Measurements from ENCODE around the gene PTPRS.

PTPRS gene

DNA sequence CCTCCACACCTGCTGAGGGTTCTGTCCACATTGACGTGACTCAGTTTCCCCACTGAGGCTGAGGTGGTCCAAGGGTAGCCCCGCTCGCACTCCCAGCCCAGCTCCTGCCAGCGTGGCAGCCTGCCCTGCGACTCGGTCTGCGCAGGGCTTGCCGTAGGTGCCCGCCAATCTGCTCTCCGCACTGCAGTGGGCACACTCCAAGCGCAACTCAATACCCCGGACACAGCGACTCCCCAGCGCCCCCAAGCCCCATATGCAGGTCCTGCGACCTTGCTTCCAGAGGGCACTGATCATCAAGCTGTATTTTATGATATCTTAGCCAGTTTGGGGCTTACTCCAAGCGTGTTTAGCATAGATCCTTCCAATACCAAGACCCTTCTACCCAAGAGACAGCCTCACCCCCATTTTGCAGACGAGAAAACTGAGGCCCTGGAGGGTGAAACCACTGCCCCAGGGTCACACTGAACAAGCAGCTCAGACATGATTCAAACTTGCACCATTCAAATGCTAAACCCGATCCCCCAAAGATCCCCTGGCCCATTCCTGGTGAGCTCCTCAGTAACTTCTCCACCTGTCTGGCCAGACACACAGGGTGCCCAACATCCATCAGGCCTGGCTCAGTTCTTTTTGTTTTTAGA lies 13.5 kb downstream of the PTPRS start:
- H2AFZ ChIP-seq (ENCODE audit: low read depth, low read length): no peak overlapping the region
- no peak overlapping the region for H3K9ac ChIP-seq (ENCODE audit: low read depth, low read length)
- no peaks in the 10 kb centered on the region for H3K36me3 ChIP-seq (ENCODE audit: insufficient read depth, low read length)
- no peaks in the 10 kb centered on the region for H3K27me3 ChIP-seq (ENCODE audit: insufficient read depth, low read length, poor library complexity)
- TF ChIP-seq, protein P1, sequence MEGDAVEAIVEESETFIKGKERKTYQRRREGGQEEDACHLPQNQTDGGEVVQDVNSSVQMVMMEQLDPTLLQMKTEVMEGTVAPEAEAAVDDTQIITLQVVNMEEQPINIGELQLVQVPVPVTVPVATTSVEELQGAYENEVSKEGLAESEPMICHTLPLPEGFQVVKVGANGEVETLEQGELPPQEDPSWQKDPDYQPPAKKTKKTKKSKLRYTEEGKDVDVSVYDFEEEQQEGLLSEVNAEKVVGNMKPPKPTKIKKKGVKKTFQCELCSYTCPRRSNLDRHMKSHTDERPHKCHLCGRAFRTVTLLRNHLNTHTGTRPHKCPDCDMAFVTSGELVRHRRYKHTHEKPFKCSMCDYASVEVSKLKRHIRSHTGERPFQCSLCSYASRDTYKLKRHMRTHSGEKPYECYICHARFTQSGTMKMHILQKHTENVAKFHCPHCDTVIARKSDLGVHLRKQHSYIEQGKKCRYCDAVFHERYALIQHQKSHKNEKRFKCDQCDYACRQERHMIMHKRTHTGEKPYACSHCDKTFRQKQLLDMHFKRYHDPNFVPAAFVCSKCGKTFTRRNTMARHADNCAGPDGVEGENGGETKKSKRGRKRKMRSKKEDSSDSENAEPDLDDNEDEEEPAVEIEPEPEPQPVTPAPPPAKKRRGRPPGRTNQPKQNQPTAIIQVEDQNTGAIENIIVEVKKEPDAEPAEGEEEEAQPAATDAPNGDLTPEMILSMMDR (IDR thresholded peaks at IDR 0.05; ENCODE audit: borderline replicate concordance, extremely low read depth, low read length, poor library complexity, severe bottlenecking): no peak
- TF ChIP-seq EZH2 (IDR thresholded peaks at IDR 0.05; ENCODE audit: borderline replicate concordance, low read depth, low read length, severe bottlenecking): no peak
- H3K27ac ChIP-seq (ENCODE audit: low read length): no peak overlapping the region
- no peak overlapping the region for H3K4me2 ChIP-seq (ENCODE audit: insufficient read depth, low read length)
- ATAC-seq (ENCODE audit: insufficient read depth, low read depth) (no peak), DNase-seq (no peak)
- H3K4me1 ChIP-seq (ENCODE audit: insufficient read depth, low read length): no peaks in the 10 kb centered on the region
- H3K4me3 ChIP-seq (ENCODE audit: low read depth in 1 of 2, low read length in 2 of 2): no peak overlapping the region
- H3K9me3 ChIP-seq (ENCODE audit: insufficient read depth, low read length, severe bottlenecking): no peaks in the 10 kb centered on the region
- no peaks in the 10 kb centered on the region for H3K79me2 ChIP-seq (ENCODE audit: insufficient read depth, low read length)
- no peaks in the 10 kb centered on the region for H4K20me1 ChIP-seq (ENCODE audit: insufficient read depth, low read length)

DNA sequence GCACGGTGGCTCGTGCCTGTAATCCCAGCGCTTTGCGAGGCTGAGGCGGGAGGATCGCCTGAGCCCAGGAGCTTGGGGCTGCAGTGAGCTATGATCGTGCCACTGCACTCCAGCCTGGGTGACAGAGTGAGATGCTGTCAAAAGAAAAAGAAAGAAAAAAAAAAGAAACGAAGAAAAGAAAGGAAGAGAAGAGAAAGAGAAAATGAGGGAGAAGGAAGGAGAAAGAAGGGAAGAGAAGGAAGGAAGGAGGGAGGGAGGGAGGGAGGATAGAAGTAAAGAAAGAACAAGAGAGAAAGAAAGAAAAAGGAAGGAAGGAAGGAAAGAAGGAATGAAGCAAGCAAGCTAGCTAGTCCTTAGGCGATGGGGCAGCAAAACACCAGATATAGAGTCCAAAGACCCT lies 14.1 kb downstream of the PTPRS start:
- Histone ChIP-seq H4K20me1 (ENCODE audit: insufficient read depth, low read length) (no peaks in the 10 kb centered on the region), H3K27ac (ENCODE audit: low read length) (no peak overlapping the region), H3K9ac (ENCODE audit: low read depth, low read length) (no peak overlapping the region), H3K9me3 (ENCODE audit: insufficient read depth, low read length, severe bottlenecking) (no peaks in the 10 kb centered on the region), H2AFZ (ENCODE audit: low read depth, low read length) (no peak overlapping the region), H3K27me3 (ENCODE audit: insufficient read depth, low read length, poor library complexity) (no peaks in the 10 kb centered on the region), H3K79me2 (ENCODE audit: insufficient read depth, low read length) (no peaks in the 10 kb centered on the region), H3K4me2 (ENCODE audit: insufficient read depth, low read length) (no peak overlapping the region), H3K4me3 (ENCODE audit: low read depth in 1 of 2, low read length in 2 of 2) (no peak overlapping the region), H3K36me3 (ENCODE audit: insufficient read depth, low read length) (no peaks in the 10 kb centered on the region), H3K4me1 (ENCODE audit: insufficient read depth, low read length) (no peaks in the 10 kb centered on the region)
- ATAC-seq (ENCODE audit: insufficient read depth, low read depth) (no peak), DNase-seq (no peak)
- TF ChIP-seq EZH2 (IDR thresholded peaks at IDR 0.05; ENCODE audit: borderline replicate concordance, low read depth, low read length, severe bottlenecking): no peak
- TF ChIP-seq, protein P1 (IDR thresholded peaks at IDR 0.05; ENCODE audit: borderline replicate concordance, extremely low read depth, low read length, poor library complexity, severe bottlenecking): no peak

DNA sequence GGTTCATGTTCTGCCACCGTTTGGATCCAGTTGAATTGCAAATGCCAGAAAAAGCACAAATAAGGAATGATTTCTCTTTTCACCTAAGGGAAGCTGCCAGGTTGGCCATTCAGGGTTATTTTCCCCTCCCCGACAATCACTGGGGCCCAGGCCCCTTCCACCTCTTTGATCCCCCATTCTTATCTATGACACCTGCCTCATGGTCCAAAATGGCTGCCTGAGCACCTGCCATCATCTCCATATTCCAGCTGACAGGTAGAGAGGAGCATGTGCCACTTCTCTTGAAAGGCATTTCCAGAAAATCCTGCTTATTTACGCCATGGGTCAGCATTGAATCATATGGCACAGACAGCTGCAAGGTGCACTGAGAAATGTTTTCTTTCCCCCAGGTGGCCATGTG lies 15.7 kb downstream of the PTPRS start:
- TF ChIP-seq, protein P1 (IDR thresholded peaks at IDR 0.05; ENCODE audit: borderline replicate concordance, extremely low read depth, low read length, poor library complexity, severe bottlenecking): no peak
- no peak for TF ChIP-seq EZH2 (IDR thresholded peaks at IDR 0.05; ENCODE audit: borderline replicate concordance, low read depth, low read length, severe bottlenecking)
- H3K27ac ChIP-seq (ENCODE audit: low read length): no peak overlapping the region
- DNase-seq: no peak
- no peaks in the 10 kb centered on the region for H3K9me3 ChIP-seq (ENCODE audit: insufficient read depth, low read length, severe bottlenecking)
- no peak for ATAC-seq (ENCODE audit: insufficient read depth, low read depth)
- H2AFZ ChIP-seq (ENCODE audit: low read depth, low read length): no peak overlapping the region
- H3K36me3 ChIP-seq (ENCODE audit: insufficient read depth, low read length): no peaks in the 10 kb centered on the region
- H3K79me2 ChIP-seq (ENCODE audit: insufficient read depth, low read length): no peaks in the 10 kb centered on the region
- H3K4me2 ChIP-seq (ENCODE audit: insufficient read depth, low read length): no peak overlapping the region
- H3K4me3 ChIP-seq (ENCODE audit: low read depth in 1 of 2, low read length in 2 of 2): no peak overlapping the region
- H3K27me3 ChIP-seq (ENCODE audit: insufficient read depth, low read length, poor library complexity): peaks cover 2% of the 10 kb centered on the region
- no peaks in the 10 kb centered on the region for H3K4me1 ChIP-seq (ENCODE audit: insufficient read depth, low read length)
- no peak overlapping the region for H3K9ac ChIP-seq (ENCODE audit: low read depth, low read length)
- no peaks in the 10 kb centered on the region for H4K20me1 ChIP-seq (ENCODE audit: insufficient read depth, low read length)

DNA sequence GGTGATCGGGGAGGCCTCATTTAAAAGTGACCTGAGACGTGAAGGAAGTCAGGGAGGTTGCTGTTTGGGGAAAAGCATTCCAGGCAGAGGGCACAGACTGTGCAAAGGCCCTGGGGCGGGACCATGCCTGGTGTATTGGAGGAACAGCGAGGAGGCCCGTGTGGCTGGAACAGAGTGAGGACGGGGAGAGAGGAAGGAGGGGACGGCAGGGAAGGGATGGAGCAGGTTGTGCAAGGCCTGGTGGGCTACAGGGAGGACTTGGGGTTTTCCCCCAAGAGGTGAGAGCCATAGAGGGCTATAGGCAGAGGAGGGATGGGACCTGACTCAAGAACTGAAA lies 17.2 kb downstream of the PTPRS start:
- no peaks in the 10 kb centered on the region for H4K20me1 ChIP-seq (ENCODE audit: insufficient read depth, low read length)
- TF ChIP-seq EZH2 (IDR thresholded peaks at IDR 0.05; ENCODE audit: borderline replicate concordance, low read depth, low read length, severe bottlenecking): no peak
- H3K79me2 ChIP-seq (ENCODE audit: insufficient read depth, low read length): no peaks in the 10 kb centered on the region
- H3K4me2 ChIP-seq (ENCODE audit: insufficient read depth, low read length): no peak overlapping the region
- no peak overlapping the region for H2AFZ ChIP-seq (ENCODE audit: low read depth, low read length)
- no peak overlapping the region for H3K27ac ChIP-seq (ENCODE audit: low read length)
- no peaks in the 10 kb centered on the region for H3K9me3 ChIP-seq (ENCODE audit: insufficient read depth, low read length, severe bottlenecking)
- peaks cover 2% of the 10 kb centered on the region for H3K27me3 ChIP-seq (ENCODE audit: insufficient read depth, low read length, poor library complexity)
- DNase-seq (no peak), ATAC-seq (ENCODE audit: insufficient read depth, low read depth) (no peak)
- no peaks in the 10 kb centered on the region for H3K36me3 ChIP-seq (ENCODE audit: insufficient read depth, low read length)
- H3K9ac ChIP-seq (ENCODE audit: low read depth, low read length): no peak overlapping the region
- H3K4me3 ChIP-seq (ENCODE audit: low read depth in 1 of 2, low read length in 2 of 2): no peak overlapping the region
- H3K4me1 ChIP-seq (ENCODE audit: insufficient read depth, low read length): no peaks in the 10 kb centered on the region
